ENCODE data around the gene KCND2.

The KCND2 gene

GRCh38 chr7:120609136-120609753 is 336.3 kb downstream of the KCND2 start:
- H3K9me3 ChIP-seq (ENCODE audit: low read length): no peaks in the 10 kb centered on the region
- H3K36me3 ChIP-seq (ENCODE audit: insufficient read depth, low read length): no peaks in the 10 kb centered on the region
- no peak overlapping the region for H2AFZ ChIP-seq (ENCODE audit: low read length)
- no peaks in the 10 kb centered on the region for H3K79me2 ChIP-seq (ENCODE audit: insufficient read depth, low read length)
- no peak overlapping the region for H3K9ac ChIP-seq (ENCODE audit: low read length)
- H3F3A ChIP-seq (ENCODE audit: insufficient read depth, low read length): no peaks in the 10 kb centered on the region
- H3K4me2 ChIP-seq (ENCODE audit: low read length): no peak overlapping the region
- no peaks in the 10 kb centered on the region for H3K4me1 ChIP-seq (ENCODE audit: insufficient read depth, low read length, severe bottlenecking)
- no peaks in the 10 kb centered on the region for H3K27me3 ChIP-seq (ENCODE audit: insufficient read depth, low read length)
- no peak overlapping the region for H3K27ac ChIP-seq (ENCODE audit: low read depth, low read length, poor library complexity, severe bottlenecking)
- TF ChIP-seq CTCF (IDR thresholded peaks at IDR 0.05; ENCODE audit: low read length) (no peak), EZH2 (IDR thresholded peaks at IDR 0.05; ENCODE audit: borderline replicate concordance, low read length) (no peak)
- H3K9me2 ChIP-seq (ENCODE audit: low read depth, low read length): no peaks in the 10 kb centered on the region
- no peak overlapping the region for H3K4me3 ChIP-seq (ENCODE audit: low read depth, low read length, poor library complexity, severe bottlenecking)
- H4K20me1 ChIP-seq (ENCODE audit: insufficient read depth, low read length): no peaks in the 10 kb centered on the region

GRCh38 chr7:120611975-120612374 is 339.0 kb downstream of the KCND2 start:
- H3K36me3 ChIP-seq (ENCODE audit: insufficient read depth, low read length): no peaks in the 10 kb centered on the region
- no peak overlapping the region for H3K27ac ChIP-seq (ENCODE audit: low read depth, low read length, poor library complexity, severe bottlenecking)
- H3K9me3 ChIP-seq (ENCODE audit: low read length): no peaks in the 10 kb centered on the region
- H4K20me1 ChIP-seq (ENCODE audit: insufficient read depth, low read length): no peaks in the 10 kb centered on the region
- no peaks in the 10 kb centered on the region for H3F3A ChIP-seq (ENCODE audit: insufficient read depth, low read length)
- no peaks in the 10 kb centered on the region for H3K9me2 ChIP-seq (ENCODE audit: low read depth, low read length)
- no peaks in the 10 kb centered on the region for H3K4me1 ChIP-seq (ENCODE audit: insufficient read depth, low read length, severe bottlenecking)
- H3K79me2 ChIP-seq (ENCODE audit: insufficient read depth, low read length): no peaks in the 10 kb centered on the region
- H3K4me2 ChIP-seq (ENCODE audit: low read length): no peak overlapping the region
- H3K27me3 ChIP-seq (ENCODE audit: insufficient read depth, low read length): no peaks in the 10 kb centered on the region
- no peak overlapping the region for H3K4me3 ChIP-seq (ENCODE audit: low read depth, low read length, poor library complexity, severe bottlenecking)
- TF ChIP-seq EZH2 (IDR thresholded peaks at IDR 0.05; ENCODE audit: borderline replicate concordance, low read length) (no peak), CTCF (IDR thresholded peaks at IDR 0.05; ENCODE audit: low read length) (no peak)
- no peak overlapping the region for H3K9ac ChIP-seq (ENCODE audit: low read length)
- no peak overlapping the region for H2AFZ ChIP-seq (ENCODE audit: low read length)

GRCh38 chr7:120615703-120616102 is 342.7 kb downstream of the KCND2 start:
- H3K4me2 ChIP-seq (ENCODE audit: low read length): no peak overlapping the region
- no peaks in the 10 kb centered on the region for H3K79me2 ChIP-seq (ENCODE audit: insufficient read depth, low read length)
- no peak for TF ChIP-seq CTCF (IDR thresholded peaks at IDR 0.05; ENCODE audit: low read length)
- no peak for TF ChIP-seq EZH2 (IDR thresholded peaks at IDR 0.05; ENCODE audit: borderline replicate concordance, low read length)
- no peaks in the 10 kb centered on the region for H3K36me3 ChIP-seq (ENCODE audit: insufficient read depth, low read length)
- no peaks in the 10 kb centered on the region for H4K20me1 ChIP-seq (ENCODE audit: insufficient read depth, low read length)
- H3F3A ChIP-seq (ENCODE audit: insufficient read depth, low read length): no peaks in the 10 kb centered on the region
- H3K4me3 ChIP-seq (ENCODE audit: low read depth, low read length, poor library complexity, severe bottlenecking): no peak overlapping the region
- no peaks in the 10 kb centered on the region for H3K9me3 ChIP-seq (ENCODE audit: low read length)
- no peaks in the 10 kb centered on the region for H3K4me1 ChIP-seq (ENCODE audit: insufficient read depth, low read length, severe bottlenecking)
- no peaks in the 10 kb centered on the region for H3K27me3 ChIP-seq (ENCODE audit: insufficient read depth, low read length)
- H3K27ac ChIP-seq (ENCODE audit: low read depth, low read length, poor library complexity, severe bottlenecking): no peak overlapping the region
- H3K9ac ChIP-seq (ENCODE audit: low read length): no peak overlapping the region
- no peaks in the 10 kb centered on the region for H3K9me2 ChIP-seq (ENCODE audit: low read depth, low read length)
- H2AFZ ChIP-seq (ENCODE audit: low read length): no peak overlapping the region
